ENCODE measurements around the gene NR2C1.

NR2C1 gene

GRCh38 chr12:95072900-95073697 lies at the start of gene NR2C1:
Gene NR2C1, minus strand, starts transcription at chr12:95073618. Its CDS starts 6,234 bp downstream, at chr12:95067384.
- no peak for TF ChIP-seq CTCF (conservative IDR thresholded peaks at IDR 0.05; ENCODE audit: low read depth, low read length)
- H3K4me3 ChIP-seq (ENCODE audit: low read depth, low read length): peak within 1 kb of the TSS; percentile 85
- DNase-seq (ENCODE audit: low read depth): peak; percentile 97

- TF ChIP-seq CTCF (conservative IDR thresholded peaks at IDR 0.05; ENCODE audit: low read depth, low read length): no peak
- no peak overlapping the region for H3K4me3 ChIP-seq (ENCODE audit: low read depth, low read length)
- peak; percentile 45 for DNase-seq (ENCODE audit: low read depth)
Observed at GRCh38 chr12:95118788-95119179, 45.4 kb upstream of the NR2C1 start.

GRCh38 chr12:95118138-95118787 lies 44.8 kb upstream of the NR2C1 start:
- H3K4me3 ChIP-seq (ENCODE audit: low read depth, low read length): no peak overlapping the region
- TF ChIP-seq CTCF (conservative IDR thresholded peaks at IDR 0.05; ENCODE audit: low read depth, low read length): no peak
- DNase-seq (ENCODE audit: low read depth): peak; percentile 69

- no peak overlapping the region for H3K4me3 ChIP-seq (ENCODE audit: low read depth, low read length)
- DNase-seq (ENCODE audit: low read depth): peak; percentile 83
- peak; percentile 55 for TF ChIP-seq CTCF (conservative IDR thresholded peaks at IDR 0.05; ENCODE audit: low read depth, low read length)
Observed at GRCh38 chr12:95117178-95117599, 43.8 kb upstream of the NR2C1 start.

GRCh38 chr12:95116773-95117172 lies 43.4 kb upstream of the NR2C1 start:
- no peak overlapping the region for H3K4me3 ChIP-seq (ENCODE audit: low read depth, low read length)
- no peak for TF ChIP-seq CTCF (conservative IDR thresholded peaks at IDR 0.05; ENCODE audit: low read depth, low read length)
- DNase-seq (ENCODE audit: low read depth): no peak

GRCh38 chr12:95116341-95116740 lies 42.9 kb upstream of the NR2C1 start:
- no peak for DNase-seq (ENCODE audit: low read depth)
- no peak for TF ChIP-seq CTCF (conservative IDR thresholded peaks at IDR 0.05; ENCODE audit: low read depth, low read length)
- no peak overlapping the region for H3K4me3 ChIP-seq (ENCODE audit: low read depth, low read length)

Data from choroid plexus epithelial cell (primary cell).